OCI-LY3 (cell line): ENCODE measurements around the gene PLIN4.

ENCODE experiments used
- EZH2phosphoT487 ChIP-seq: fragments of 200-600 bp; shearing (Covaris generic); IDR thresholded peaks from 2 replicates; pipeline ENCODE4 v1.6.1; 2018; ENCODE audit warnings: antibody characterized with exemption, mixed run types, low read depth
- TF ChIP-seq, protein P1 (sequence below): fragments of 200-600, 300-600 bp; sonication (generic); IDR thresholded peaks from 2 replicates; pipeline ENCODE4 v1.5.1; 2014; ENCODE audit warnings: antibody characterized with exemption, low read length, low read depth

- TF ChIP-seq, protein P1, sequence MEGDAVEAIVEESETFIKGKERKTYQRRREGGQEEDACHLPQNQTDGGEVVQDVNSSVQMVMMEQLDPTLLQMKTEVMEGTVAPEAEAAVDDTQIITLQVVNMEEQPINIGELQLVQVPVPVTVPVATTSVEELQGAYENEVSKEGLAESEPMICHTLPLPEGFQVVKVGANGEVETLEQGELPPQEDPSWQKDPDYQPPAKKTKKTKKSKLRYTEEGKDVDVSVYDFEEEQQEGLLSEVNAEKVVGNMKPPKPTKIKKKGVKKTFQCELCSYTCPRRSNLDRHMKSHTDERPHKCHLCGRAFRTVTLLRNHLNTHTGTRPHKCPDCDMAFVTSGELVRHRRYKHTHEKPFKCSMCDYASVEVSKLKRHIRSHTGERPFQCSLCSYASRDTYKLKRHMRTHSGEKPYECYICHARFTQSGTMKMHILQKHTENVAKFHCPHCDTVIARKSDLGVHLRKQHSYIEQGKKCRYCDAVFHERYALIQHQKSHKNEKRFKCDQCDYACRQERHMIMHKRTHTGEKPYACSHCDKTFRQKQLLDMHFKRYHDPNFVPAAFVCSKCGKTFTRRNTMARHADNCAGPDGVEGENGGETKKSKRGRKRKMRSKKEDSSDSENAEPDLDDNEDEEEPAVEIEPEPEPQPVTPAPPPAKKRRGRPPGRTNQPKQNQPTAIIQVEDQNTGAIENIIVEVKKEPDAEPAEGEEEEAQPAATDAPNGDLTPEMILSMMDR = no peak
- TF ChIP-seq EZH2phosphoT487 = no peak
These were observed 4.2 kb upstream of the PLIN4 start for GRCh38 chr19:4522291-4523002.
